Fibroblast of upper back skin (primary cell): ENCODE results near the gene UVRAG.
A peak's percentile ranks its signal among the peaks of the same experiment; 100 is the strongest.
"Not testable (repeated sequence)": the region's sequence is repeated elsewhere in the genome, so short reads cannot be mapped to it uniquely, and the experiment has no call there.

Source experiments
- DNase-seq: peaks from one replicate; pipeline ENCODE4 v3.0.0-alpha.2; 2013

UVRAG gene

DNA sequence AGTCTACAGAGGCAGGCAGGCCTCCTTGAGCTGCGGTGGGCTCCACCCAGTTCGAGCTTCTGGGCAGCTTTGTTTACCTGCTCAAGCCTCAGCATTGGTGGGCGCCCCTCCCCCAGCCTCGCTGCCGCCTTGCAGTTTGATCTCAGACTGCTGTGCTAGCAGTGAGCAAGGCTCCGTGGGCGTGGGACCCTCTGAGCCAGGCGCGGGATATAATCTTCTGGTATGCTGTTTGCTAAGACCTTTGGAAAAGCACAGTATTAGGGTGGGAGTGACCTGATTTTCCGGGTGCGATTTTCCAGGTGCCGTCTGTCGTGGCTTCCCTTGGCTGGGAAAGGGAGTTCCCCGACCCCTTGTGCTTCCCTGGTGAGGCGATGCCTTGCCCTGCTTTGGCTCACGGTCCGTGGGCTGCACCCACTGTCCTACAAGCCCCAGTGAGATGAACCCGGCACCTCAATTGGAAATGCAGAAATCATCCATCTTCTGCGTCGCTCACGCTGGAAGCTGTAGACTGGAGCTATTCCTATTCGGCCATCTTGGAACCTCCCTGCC lies 164.5 kb downstream of the UVRAG start:
- DNase-seq = not testable (repeated sequence)

- no peak for DNase-seq
Observed at GRCh38 chr11:75980031-75980430, 165.0 kb downstream of the UVRAG start.

GRCh38 chr11:75981546-75981945 lies 166.5 kb downstream of the UVRAG start:
- DNase-seq = no peak

- no peak for DNase-seq
Observed at GRCh38 chr11:75982309-75982708, 167.3 kb downstream of the UVRAG start.

DNA sequence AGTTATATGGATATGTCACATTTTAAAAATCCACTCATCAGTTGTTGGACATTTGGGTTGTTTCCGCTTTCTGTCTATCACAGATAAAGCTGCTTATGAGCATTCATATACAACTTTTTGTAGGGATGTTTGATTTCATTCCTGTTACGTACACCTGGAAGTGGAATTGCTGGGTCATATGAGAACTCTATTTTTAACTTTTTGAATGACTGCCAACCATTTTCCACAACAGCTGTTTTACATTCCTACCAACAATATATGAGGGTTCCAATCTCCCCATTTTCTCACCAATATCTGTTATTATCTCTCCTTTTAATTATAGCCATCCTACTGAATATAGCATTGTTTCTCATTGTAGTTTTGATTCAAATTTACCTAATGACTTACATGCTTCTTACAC lies 172.0 kb downstream of the UVRAG start:
- no peak for DNase-seq

DNA sequence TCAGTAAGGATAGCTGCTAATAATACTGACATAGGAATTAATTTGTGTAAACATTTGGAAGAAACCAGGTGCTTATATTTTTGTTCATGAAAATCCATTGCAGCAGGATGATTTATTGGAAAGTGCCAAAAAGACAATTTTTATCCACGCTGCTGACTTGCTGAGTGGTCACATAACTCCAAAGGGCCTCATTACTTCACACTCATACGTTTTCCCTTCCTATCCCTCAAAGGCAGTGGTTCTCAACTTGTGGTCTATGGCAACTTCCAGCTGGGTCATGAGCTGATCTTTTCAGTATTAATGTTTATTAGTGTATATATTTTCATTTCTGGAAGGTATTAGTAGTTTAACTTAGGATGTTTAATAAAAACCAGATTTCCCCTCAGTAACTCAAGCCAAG lies 178.1 kb downstream of the UVRAG start:
- DNase-seq = peak; percentile 45

- no peak for DNase-seq
Observed at GRCh38 chr11:75994616-75995015, 179.6 kb downstream of the UVRAG start.

GRCh38 chr11:75996523-75997442 lies 181.8 kb downstream of the UVRAG start:
- DNase-seq = peak; percentile 64

- DNase-seq = no peak
Observed at GRCh38 chr11:76004400-76004799, 189.4 kb downstream of the UVRAG start.

DNA sequence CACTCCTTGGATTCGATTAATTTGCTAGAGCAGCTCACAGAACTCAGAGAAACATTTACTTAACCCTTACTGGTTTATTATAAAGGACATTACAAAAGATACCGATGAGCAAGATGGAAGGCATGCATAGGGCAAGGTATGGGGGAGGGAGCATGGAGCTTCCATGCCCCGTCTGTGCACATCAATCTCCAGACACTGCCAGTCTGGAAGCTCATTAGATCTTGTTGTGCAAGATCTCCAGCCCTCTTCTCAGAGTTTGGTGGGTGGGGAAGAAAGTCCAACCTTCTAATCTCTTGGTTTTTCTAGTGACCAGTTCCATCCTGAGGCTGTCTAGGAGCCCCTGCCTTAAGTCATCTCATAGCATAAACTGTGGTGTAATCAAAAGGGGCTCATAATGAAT lies 190.7 kb downstream of the UVRAG start:
- DNase-seq = peak; percentile 54

DNA sequence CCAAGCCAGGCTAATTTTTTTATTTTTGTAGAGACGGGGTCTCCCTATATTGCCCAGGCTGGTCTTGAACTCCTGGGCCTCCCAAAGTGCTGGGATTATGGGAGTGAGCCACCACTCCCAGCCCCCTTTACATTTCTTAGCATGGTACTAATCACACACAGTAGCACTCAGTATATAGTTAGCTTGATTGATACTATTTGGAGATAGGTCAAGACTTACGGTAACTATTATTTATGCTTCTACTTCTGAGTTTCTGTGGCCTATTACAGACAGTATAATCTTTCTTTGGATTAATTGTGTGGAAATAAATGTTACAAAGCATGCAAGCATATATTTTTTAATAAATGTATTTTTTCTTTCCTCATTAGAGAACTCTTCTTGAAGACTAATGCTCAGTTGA lies 192.2 kb downstream of the UVRAG start:
- peak; percentile 70 for DNase-seq

DNA sequence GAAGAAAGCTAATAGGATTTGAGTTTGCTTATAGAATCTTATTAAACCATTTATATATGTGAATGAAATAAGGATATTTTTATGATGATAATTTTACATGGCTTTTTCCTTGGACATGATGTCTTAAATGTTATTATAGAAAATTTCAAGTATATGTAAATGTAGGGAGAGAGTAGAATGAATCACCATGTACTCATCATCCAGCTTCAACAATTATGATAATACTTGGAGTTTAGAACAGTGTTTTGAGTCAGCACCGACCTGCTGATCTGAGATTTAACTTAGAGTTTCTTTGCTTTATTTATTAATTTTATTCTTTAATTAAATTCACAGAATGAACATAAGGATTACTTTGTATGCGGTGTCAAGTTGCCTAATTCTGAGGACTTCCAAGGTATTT lies 193.5 kb downstream of the UVRAG start:
- DNase-seq = peak; percentile 61

GRCh38 chr11:76010051-76010450 lies 195.0 kb downstream of the UVRAG start:
- DNase-seq = no peak

GRCh38 chr11:76013526-76013925 lies 198.5 kb downstream of the UVRAG start:
- no peak for DNase-seq

GRCh38 chr11:76023236-76024068 lies 208.4 kb downstream of the UVRAG start:
- DNase-seq = no peak

DNA sequence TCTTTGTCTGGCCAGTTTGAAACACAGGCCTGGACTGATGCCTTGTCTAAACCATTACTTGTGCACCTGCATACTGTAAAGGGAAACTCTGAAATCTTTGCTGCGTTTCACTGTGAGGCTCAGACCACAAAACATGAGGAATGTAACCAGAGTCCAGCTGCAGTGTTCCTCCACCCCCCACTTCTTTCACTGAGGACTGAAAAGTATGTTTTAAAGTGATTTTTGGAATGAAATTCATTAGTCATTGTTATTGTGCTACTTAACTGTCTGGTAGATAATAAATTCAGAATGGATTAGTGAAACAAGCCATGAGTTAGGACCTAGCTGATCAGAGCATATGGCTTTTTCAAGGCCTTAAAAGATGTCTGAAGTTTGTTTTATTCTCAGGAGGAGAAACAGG lies 210.1 kb downstream of the UVRAG start:
- peak; percentile 97 for DNase-seq

DNA sequence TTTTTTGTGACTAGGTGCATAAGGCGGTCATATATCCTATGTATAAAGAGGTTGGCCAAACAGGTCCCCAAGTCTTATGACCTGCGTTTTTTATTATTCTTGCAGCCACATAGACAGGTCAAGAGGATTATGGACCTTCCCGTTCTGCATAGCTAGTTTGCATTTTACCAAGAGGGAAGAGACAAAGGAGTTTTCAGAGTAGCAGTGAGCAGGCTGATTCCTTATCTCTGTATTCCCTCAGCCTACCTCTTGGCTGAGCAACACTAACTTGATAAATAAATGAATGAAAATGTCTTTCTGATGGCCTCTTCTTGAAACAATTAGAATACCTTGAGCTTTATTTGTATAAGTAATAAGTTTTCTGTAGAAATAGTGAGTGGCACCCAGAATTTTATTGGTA lies 210.8 kb downstream of the UVRAG start:
- no peak for DNase-seq

GRCh38 chr11:76026281-76026680 lies 211.3 kb downstream of the UVRAG start:
- no peak for DNase-seq

DNA sequence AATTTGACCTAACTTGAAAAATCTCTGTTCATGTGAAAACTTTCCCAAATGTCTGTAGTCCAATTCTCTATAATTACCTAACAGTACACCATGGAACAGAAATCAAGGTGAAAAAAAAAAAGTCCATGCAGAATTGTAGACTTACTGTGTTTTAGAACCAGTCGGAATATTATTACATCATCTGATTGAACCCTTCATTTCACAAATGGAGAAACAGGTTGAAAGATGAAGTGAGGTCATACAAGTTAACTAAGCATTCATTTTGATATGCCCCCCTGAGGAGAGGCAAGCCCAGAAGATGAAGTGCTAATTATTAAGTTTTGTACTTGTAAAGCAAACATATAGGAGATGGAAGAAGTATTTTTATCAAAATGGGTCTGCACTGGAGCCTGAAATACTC lies 211.9 kb downstream of the UVRAG start:
- no peak for DNase-seq

- peak; percentile 83 for DNase-seq
Observed at GRCh38 chr11:76030286-76030685, 215.3 kb downstream of the UVRAG start.

DNA sequence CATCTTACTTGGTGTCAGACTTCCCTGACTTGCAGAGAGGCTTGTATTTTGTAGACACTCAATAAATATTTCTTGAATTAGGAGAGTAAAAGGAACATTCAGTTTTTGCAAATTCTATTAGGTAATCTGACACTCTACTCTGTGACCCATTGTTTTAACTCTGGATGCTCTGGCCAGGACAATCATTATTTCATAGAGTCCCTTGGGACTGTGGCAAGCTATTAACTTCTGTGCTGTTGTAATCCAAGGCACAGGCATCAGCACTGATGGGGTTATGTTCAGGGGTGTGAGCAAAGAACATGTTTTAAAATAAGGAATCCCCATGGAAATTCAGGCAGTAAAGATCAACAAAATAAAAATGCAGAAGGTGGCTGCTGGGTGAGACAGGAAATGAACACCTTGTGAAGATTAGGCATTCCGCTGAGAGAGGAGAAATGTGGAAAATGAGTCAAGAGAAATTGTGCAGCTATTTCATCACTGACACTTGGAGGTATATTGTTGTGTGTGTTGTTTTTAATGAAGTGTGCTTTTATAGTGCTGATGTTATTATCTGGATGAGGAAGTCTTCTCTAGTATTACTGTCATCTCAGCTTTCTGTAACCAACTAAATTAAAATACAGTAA lies 216.1 kb downstream of the UVRAG start:
- DNase-seq = peak; percentile 41

DNA sequence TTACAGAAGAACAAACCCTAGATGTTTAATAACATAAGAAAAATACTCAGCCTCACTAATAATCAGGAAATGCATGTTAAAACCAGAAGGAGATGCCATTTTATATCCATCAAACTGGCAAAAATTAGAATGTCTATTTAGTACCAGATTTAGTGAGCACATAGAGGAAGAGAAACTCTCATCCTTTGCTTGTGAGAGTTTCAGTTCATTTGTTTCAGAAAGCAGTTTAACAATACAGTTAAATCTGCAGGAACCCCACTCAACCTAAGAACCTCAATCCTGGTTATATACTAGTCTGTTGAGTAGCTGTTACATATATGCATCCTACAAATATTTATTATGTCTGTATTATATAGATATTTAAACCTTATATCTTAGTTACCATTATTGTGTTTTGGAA lies 218.7 kb downstream of the UVRAG start:
- no peak for DNase-seq

DNA sequence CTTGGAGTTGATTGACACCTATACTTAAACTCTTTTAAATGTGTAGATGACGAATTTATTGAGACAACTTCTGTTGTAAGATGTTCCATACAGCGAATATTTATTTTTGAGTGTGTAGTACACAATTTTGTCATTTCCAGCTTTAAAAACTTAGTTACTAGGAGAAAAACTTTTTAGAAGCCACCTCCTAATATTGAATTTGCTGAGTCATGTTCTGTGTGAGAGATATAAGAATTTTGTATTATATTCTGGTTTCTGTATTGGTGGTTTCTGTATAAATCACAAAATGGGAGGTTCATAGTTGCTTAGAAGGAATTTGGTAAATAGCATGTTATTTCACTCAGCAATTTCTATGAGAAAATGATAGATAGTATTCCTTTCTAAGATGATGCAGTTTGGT lies 220.0 kb downstream of the UVRAG start:
- no peak for DNase-seq
